Effector memory CD8-positive, alpha-beta T cell (primary cell): ENCODE data around the gene TMEM8B.

Experiments
- ATAC-seq: fragments of 150-1000 bp; cut with Tn5 transposase; replicated peaks from 2 replicates; pipeline ENCODE4 v1.10.0; 2021; ENCODE audit warnings: mild to moderate bottlenecking, moderate library complexity
- DNase-seq, 3 experiments: peaks; one replicate each; pipeline ENCODE4 v3.0.0; 2021
- H3K27ac Mint-ChIP-seq, 2 donors: one replicate each; pipeline ENCODE4 v1.8.0; 2022; ENCODE audit warnings: mild to moderate bottlenecking in 2 of 2, mixed read lengths in 2 of 2, moderate library complexity in 2 of 2
- H3K27me3 Mint-ChIP-seq, 2 donors: one replicate each; pipeline ENCODE4 v1.8.0; 2022; ENCODE audit warnings: mixed read lengths in 2 of 2
- H3K36me3 Mint-ChIP-seq: one replicate; pipeline ENCODE4 v1.8.0; 2022; ENCODE audit warnings: mild to moderate bottlenecking, moderate library complexity, mixed read lengths; ENCODE audit not compliant: insufficient read depth
- H3K4me1 Mint-ChIP-seq, 2 donors: one replicate each; pipeline ENCODE4 v1.8.0; 2022; ENCODE audit warnings: low read depth in 2 of 2, mixed read lengths in 2 of 2
- H3K4me3 Mint-ChIP-seq, 2 donors: one replicate each; pipeline ENCODE4 v1.8.0; 2022; ENCODE audit warnings: mild to moderate bottlenecking in 2 of 2, mixed read lengths in 2 of 2, moderate library complexity in 2 of 2
- H3K9me3 Mint-ChIP-seq, 2 donors: one replicate each; pipeline ENCODE4 v1.8.0; 2022; ENCODE audit warnings: mixed read lengths in 2 of 2

The TMEM8B gene

DNA sequence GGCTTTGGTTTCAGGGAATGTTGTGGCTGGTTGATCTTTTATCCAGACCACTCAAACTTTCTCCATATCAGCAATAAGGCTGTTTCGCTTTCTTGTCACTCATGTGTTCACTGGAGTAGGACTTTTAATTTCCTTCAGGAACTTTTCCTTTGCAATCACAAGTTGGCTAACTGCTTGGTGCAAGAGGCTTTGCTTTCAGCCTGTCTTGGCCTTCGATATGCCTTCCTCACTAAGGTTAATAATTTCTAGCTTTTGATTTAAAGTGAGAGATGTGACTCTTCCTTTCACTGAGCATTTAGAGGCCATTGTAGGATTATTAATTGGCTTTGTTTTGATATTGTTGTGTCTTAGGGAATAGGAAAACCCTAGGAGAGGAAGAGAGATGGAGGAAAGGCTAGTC, 70.0 kb downstream of the TMEM8B start:
- Mint-ChIP-seq H3K27me3 (peaks cover 38 to 55% of the 10 kb centered on the region in 2 donors), H3K4me1 (peaks cover 0 to 4% of the 10 kb centered on the region in 2 donors), H3K36me3 (no peaks in the 10 kb centered on the region), H3K27ac (peak overlapping the region in 1 of 2 donors; percentile 15), H3K9me3 (no peaks in the 10 kb centered on the region), H3K4me3 (no peak overlapping the region)
- no peak for ATAC-seq
- no peak for DNase-seq

DNA sequence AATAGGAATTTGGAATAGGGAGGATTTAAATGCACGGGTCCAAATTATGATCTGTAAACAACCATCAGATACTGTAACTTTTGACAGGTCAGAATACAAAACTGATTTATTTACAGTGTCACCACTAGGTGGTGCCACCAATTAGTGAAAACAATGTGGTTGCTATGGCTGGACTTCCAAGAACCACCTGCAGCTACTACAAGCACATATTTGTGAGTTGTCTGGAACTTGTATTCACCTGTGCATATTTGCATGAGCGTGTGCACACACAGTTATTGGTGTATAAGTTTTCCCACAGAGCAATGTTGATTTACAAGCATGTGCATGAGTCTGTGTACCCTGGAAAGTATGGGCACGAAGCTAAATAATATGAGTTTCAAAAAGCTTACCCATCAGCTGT, 74.0 kb downstream of the TMEM8B start:
- H3K9me3 Mint-ChIP-seq: no peaks in the 10 kb centered on the region
- no peaks in the 10 kb centered on the region for H3K36me3 Mint-ChIP-seq
- H3K27me3 Mint-ChIP-seq: peaks cover 17 to 42% of the 10 kb centered on the region in 2 donors
- DNase-seq (peak; percentile 24 to 38 (median 27)), ATAC-seq (peak; percentile 58)
- no peak overlapping the region for H3K27ac Mint-ChIP-seq
- H3K4me3 Mint-ChIP-seq: no peak overlapping the region
- peaks cover 3 to 4% of the 10 kb centered on the region in 2 donors for H3K4me1 Mint-ChIP-seq

DNA sequence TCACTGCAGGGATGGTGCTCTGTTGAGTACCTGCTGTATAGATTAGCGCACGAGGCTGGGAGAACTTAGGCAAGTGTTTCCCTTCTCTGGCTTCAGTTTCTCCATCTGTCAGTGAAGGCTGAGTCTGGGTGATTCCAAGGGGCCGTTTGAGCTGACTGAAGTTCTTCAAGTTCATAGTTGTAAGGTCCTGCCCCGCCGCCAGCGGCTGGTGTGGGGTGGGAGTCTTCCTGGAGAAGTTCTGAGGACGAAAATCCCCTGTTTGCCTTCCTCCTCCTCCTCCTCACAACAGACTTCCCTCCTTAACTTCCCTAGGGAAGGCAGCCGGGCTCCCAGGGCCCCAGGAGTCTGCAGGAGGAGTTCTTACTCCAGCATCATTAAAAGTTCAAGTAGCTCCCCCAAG, 75.3 kb downstream of the TMEM8B start:
- Mint-ChIP-seq H3K4me1 (peaks cover 4 to 7% of the 10 kb centered on the region in 2 donors), H3K9me3 (no peaks in the 10 kb centered on the region), H3K27me3 (peaks cover 12 to 36% of the 10 kb centered on the region in 2 donors), H3K36me3 (no peaks in the 10 kb centered on the region), H3K4me3 (no peak overlapping the region), H3K27ac (peak overlapping the region in 1 of 2 donors; percentile 51)
- ATAC-seq: no peak
- DNase-seq: no peak

DNA sequence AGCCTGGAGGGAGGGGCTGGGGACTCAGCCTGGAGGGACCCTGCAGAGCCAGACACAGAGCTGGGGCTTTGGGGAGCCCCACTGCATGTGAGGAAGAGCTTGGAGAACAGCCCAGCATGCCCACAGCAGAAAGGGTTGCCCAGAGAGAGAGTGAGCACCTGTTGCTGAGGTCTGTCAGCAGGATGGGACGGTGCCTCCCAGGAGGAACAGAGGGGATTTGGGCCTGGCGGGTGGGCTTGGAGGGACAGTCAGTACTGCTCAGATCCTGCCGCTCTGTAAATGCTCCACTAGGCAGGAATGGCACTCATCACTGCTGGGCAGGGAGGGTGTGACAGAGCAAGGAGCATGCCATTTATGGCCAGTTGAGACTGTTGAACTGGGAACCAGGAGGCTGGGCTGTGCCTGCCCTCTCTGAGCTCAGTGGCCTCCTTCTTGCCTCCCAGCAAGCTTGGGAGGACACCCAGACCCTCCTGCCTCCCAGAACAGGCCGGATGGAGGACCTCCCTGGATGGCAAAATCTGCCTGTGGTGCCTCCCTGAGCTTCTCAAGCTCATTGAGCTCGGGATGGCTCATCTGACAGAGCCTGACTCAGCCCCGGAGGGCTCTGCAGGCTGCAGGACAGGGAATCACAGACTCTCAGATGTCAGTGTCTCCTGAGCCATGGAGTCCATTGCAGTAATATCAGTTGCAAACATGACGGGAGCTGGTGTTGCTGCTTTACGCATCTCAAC, 76.2 kb downstream of the TMEM8B start:
- H3K4me1 Mint-ChIP-seq: peaks cover 4 to 7% of the 10 kb centered on the region in 2 donors
- no peaks in the 10 kb centered on the region for H3K9me3 Mint-ChIP-seq
- no peak for DNase-seq
- no peak overlapping the region for H3K4me3 Mint-ChIP-seq
- peak overlapping the region in 1 of 2 donors; percentile 51 for H3K27ac Mint-ChIP-seq
- no peaks in the 10 kb centered on the region for H3K36me3 Mint-ChIP-seq
- peaks cover 11 to 33% of the 10 kb centered on the region in 2 donors for H3K27me3 Mint-ChIP-seq
- no peak for ATAC-seq

DNA sequence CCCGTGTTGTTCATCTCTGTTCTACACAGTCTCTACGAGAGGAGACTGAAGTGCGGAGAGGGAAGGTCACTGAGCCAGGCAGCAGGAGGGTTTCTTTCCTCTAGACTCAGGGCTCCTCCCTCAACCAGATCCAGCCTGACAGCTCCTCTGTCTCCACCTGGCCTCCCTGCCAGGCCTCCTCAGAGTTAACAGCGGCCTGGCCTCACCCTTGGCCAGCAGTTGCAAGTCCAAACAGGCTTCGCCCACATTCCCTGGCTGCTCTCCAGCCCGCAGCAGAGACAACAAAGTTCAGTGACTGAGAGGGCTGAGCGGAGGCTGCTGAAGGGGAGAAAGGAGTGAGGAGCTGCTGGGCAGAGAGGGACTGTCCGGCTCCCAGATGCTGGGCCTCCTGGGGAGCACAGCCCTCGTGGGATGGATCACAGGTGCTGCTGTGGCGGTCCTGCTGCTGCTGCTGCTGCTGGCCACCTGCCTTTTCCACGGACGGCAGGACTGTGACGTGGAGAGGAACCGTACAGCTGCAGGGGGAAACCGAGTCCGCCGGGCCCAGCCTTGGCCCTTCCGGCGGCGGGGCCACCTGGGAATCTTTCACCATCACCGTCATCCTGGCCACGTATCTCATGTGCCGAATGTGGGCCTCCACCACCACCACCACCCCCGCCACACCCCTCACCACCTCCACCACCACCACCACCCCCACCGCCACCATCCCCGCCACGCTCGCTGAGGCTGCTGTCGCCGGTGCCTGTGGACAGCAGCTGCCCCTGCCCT, 77.1 kb downstream of the TMEM8B start, which contains the start of gene HRCT1:
Gene HRCT1 (plus strand): TSS at position 291 of the 768 bp plus-strand sequence. CDS start 86 bp downstream, at position 377.
- Mint-ChIP-seq H3K9me3 (no peaks in the 10 kb centered on the region), H3K27me3 (peaks cover 6 to 26% of the 10 kb centered on the region in 2 donors), H3K4me1 (peaks cover 9 to 12% of the 10 kb centered on the region in 2 donors), H3K36me3 (no peaks in the 10 kb centered on the region), H3K27ac (peak within 1 kb of the TSS in 1 of 2 donors; percentile 44), H3K4me3 (no peak within 1 kb of the TSS)
- DNase-seq (no peak), ATAC-seq (no peak)

DNA sequence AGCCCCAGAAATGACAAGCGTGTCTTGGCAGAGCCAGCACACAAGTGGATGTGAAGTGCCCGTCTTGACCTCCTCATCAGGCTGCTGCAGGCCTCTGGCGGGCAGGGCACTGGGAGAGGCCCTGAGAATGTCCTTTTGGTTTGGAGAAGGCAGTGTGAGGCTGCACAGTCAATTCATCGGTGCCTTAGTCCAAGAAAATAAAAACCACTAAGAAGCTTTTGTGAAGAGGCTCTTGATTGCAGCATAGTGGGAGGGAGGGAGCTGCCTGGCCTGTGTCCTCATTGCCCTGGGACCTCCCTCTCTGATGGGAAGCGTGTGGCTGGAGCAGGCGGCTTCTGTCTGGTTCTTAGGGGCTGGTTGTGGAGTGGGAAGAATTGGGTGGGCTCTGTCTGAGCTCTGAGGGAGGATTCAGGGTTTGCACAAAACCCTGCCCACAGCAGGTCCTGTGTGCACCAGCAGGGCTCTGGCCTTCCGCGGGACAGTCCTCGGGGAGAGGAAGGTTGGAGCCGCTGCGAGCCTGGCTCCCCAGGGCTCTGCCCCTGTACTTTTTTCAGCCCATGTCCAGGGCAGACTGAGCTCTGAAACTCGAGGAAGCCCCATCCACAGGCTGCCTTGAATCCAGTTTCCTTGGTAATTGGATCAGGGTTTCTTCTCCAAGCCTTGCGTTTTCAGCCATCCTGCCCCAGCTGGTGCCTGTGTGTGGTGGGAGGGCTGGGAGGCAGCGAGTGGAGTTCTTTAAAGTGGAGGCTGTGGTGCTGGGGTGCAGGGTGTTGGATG, 78.1 kb downstream of the TMEM8B start:
- H3K27me3 Mint-ChIP-seq: peaks cover 4 to 16% of the 10 kb centered on the region in 2 donors
- peak overlapping the region in 1 of 2 donors; percentile 44 for H3K27ac Mint-ChIP-seq
- H3K4me3 Mint-ChIP-seq: no peak overlapping the region
- H3K9me3 Mint-ChIP-seq: no peaks in the 10 kb centered on the region
- DNase-seq (no peak), ATAC-seq (no peak)
- peaks cover 12 to 15% of the 10 kb centered on the region in 2 donors for H3K4me1 Mint-ChIP-seq
- H3K36me3 Mint-ChIP-seq: no peaks in the 10 kb centered on the region

DNA sequence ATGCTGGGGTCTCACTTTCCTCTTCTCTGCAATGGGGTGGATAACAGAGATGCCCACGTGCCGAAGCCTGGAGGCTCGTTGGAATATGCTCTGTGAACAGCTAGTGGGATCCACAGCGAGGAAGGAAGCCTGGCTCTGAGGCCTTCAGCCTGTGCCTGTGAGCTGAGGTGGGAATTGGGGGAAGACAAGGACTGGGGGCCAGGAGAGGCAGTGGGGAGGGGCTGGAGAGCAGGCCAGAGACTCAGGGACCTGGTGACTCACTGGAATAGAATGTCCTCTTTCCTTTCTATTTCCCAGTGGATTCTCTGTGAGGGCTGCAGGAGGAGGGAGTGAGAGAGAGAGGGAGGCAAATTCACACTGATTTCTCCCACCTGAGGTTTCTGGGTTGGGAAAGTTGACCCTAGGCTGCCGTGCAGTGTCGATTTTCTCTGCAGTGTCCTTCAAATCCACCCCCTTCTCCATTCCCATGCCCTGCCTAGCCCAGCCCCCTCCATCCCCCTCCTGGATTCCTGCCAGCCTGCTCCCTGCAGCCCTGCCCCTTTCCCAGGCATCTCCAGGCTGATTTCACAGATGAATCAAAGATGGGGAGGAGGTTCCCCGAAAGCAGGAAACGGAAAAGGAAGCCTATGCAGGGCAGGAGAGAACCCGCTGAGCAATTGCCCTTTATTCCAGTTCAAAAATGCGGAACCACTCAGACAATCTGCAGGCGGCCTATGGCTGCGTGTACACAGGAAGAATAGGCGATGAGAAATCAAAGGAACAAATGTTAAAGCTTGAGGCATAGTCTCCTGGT, 78.9 kb downstream of the TMEM8B start:
- Mint-ChIP-seq H3K9me3 (no peaks in the 10 kb centered on the region), H3K4me1 (peaks cover 12 to 17% of the 10 kb centered on the region in 2 donors), H3K27me3 (peaks cover 0 to 8% of the 10 kb centered on the region in 2 donors), H3K36me3 (no peaks in the 10 kb centered on the region), H3K4me3 (no peak overlapping the region), H3K27ac (no peak overlapping the region)
- DNase-seq (no peak), ATAC-seq (no peak)

DNA sequence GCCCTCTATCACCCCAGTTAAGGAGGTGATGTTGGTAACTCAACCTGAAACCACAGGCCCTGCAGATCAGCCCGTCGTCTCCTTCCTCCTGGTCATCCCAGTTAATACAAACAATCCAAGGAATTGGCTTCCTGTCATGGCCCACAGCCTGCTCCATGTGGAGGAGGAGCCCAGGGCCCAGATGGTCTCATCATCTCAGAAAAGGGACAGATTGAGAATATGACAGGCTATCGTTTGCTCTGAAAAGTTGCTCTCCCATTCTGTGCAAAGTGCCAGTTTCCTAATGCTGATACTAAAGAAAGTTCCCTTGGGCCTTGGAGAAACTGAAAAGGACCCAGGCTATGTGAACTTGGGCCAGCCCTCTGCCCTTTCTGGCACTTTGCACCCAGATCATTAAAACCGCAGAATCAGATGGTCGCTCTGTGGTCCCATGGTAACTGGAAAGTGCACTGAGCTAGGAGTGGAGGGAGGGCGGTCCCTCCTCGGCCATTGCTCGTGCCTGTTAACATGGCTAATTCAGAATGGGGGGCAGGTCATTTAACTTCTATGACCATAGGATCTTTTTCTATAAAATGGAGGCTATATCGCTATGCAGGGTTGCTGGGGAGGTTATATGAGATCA, 79.6 kb downstream of the TMEM8B start:
- peaks cover 12 to 14% of the 10 kb centered on the region in 2 donors for H3K4me1 Mint-ChIP-seq
- H3K27me3 Mint-ChIP-seq: peaks cover 0 to 8% of the 10 kb centered on the region in 2 donors
- DNase-seq (no peak), ATAC-seq (no peak)
- peak overlapping the region in 1 of 2 donors; percentile 45 for H3K4me3 Mint-ChIP-seq
- peak overlapping the region; percentile 25 to 67 for H3K27ac Mint-ChIP-seq
- no peaks in the 10 kb centered on the region for H3K36me3 Mint-ChIP-seq
- H3K9me3 Mint-ChIP-seq: no peaks in the 10 kb centered on the region

DNA sequence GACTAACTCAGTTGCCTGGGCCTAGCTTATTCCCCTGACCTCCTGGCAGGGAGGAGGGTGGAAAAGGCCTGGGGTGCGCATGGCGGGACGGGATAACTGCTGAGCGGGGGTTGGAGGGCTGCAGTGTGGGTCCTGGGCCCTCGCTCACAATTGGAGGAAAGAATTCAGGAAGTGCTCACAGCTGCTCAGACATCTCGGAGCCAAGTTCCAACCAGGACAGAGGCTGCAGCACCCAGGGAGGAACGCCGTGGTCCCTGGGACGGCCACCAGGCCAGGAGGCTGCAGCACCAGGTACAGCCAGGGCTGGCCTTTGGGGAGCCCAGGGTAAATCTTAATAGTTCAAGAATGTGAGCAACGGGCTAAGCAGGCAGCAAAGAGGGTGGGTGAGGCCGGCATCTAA, 80.2 kb downstream of the TMEM8B start, which contains the start of gene SPAAR:
Gene SPAAR (plus strand): TSS at position 217 of the 400 bp plus-strand sequence. CDS start 974 bp downstream, outside the sequence.
- Mint-ChIP-seq H3K9me3 (no peaks in the 10 kb centered on the region), H3K27me3 (peaks cover 0 to 8% of the 10 kb centered on the region in 2 donors), H3K4me1 (peaks cover 12 to 14% of the 10 kb centered on the region in 2 donors), H3K27ac (peak within 1 kb of the TSS; percentile 25 to 67), H3K4me3 (peak within 1 kb of the TSS in 1 of 2 donors; percentile 45), H3K36me3 (no peaks in the 10 kb centered on the region)
- DNase-seq: no peak
- ATAC-seq: no peak

DNA sequence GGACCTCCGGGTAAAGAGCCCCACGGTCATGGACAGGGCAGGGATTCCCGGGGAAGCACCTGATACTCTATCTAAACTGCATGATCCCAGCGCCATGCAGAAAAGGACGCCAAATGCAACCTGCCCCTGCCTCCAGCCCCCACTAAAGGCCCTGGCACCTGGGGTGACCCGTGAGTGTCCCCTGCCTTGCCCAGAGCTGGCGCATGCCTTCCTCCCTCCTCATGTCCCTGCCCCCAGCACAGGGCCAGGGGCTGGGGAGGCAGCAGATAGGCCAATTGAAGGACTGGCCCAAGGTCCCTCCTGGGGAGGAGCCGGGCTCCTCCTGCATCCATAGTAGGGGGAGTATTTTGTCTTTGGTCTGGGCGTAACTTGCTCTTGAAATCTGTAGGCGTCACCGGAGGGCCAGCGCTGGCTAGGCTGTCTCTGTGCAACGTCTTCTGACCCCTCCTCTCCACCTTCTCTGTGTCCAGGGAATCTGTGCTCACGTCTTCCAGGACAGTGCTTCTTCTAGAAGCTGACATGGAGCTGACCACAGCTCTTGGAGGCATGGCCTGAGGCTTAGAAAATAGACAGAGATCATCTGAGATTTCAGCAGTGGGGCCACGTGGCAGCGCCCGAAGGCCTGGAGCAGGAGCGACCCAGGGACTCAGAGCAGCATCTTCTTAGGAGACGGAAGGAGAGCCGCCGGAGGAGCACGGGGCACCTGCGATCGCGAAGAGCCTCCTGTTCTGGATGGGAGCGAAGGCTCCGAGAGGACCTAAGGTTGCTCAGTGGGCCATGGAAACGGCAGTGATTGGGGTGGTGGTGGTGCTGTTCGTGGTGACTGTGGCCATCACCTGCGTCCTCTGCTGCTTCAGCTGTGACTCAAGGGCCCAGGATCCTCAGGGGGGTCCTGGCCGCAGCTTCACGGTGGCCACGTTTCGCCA, 80.9 kb downstream of the TMEM8B start:
- ATAC-seq: no peak
- Mint-ChIP-seq H3K27ac (no peak overlapping the region), H3K36me3 (no peaks in the 10 kb centered on the region), H3K27me3 (peaks cover 0 to 1% of the 10 kb centered on the region in 2 donors), H3K4me3 (no peak overlapping the region), H3K9me3 (no peaks in the 10 kb centered on the region), H3K4me1 (peaks cover 12 to 14% of the 10 kb centered on the region in 2 donors)
- DNase-seq: no peak

DNA sequence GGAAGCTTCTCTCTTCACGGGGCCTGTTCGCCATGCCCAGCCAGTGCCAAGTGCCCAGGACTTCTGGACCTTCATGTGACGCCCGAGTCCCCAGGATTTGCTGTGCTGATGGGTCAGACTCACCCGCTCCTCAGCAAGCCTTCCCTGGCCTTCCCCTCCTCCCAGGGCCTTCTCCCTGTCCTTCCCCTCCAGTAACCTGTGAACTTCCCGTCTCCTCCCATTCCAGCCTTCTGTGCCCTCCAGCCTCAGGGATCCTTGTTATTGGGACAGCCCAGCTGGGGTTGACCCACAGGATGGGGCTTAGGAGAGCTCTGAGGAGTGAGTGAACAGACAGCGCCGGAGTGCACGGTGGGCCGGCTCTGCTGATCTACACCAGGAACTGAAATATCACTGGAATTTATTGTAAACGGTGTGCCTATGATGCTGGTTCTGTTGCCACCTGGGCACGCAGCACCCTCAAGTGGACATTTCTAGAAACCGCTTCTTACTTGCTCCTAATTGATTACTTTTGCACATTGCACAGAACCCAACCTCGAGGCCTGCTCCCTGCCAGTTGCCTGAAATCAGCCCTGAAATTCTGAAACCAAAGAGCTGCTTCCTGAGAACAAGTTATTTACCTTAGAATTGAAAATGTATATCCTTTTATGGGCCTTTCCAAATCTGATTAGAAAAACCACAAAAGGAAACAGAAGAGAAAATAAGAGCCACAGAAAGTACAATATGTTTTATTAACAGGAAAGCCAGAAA, 81.8 kb downstream of the TMEM8B start:
- DNase-seq (peak in 1 of 3 experiments; percentile 15), ATAC-seq (peak; percentile 54)
- Mint-ChIP-seq H3K9me3 (no peaks in the 10 kb centered on the region), H3K36me3 (no peaks in the 10 kb centered on the region), H3K27me3 (no peaks in the 10 kb centered on the region), H3K4me3 (peak overlapping the region; percentile 48 to 49), H3K4me1 (peaks cover 12 to 14% of the 10 kb centered on the region in 2 donors), H3K27ac (peak overlapping the region; percentile 82 to 91)
